HG02840 (cell line): ENCODE data around the gene CHMP3.
"Not testable (repeated sequence)": the region's sequence is repeated elsewhere in the genome, so short reads cannot be mapped to it uniquely, and the experiment has no call there.

ENCODE experiments used
- ATAC-seq: cut with Tn5 transposase; IDR thresholded peaks from one replicate; pipeline ENCODE4 v1.9.1; 2021; ENCODE audit warnings: mild to moderate bottlenecking, moderate library complexity, moderate number of reproducible peaks; ENCODE audit not compliant: unreplicated experiment, low FRiP score

The CHMP3 gene

GRCh38 chr2:86512892-86513291, 50.4 kb downstream of the CHMP3 start:
- ATAC-seq: no peak

- no peak for ATAC-seq
Measured at GRCh38 chr2:86512034-86512433, 51.2 kb downstream of the CHMP3 start.

- ATAC-seq: no peak
Measured at GRCh38 chr2:86510436-86510933, 52.8 kb downstream of the CHMP3 start.

GRCh38 chr2:86507600-86507999, 55.6 kb downstream of the CHMP3 start:
- ATAC-seq: no peak

GRCh38 chr2:86500325-86501083, 62.7 kb downstream of the CHMP3 start:
- ATAC-seq: no peak

GRCh38 chr2:86499326-86499725, 63.9 kb downstream of the CHMP3 start:
- ATAC-seq: no peak

- ATAC-seq: no peak
Measured at GRCh38 chr2:86498468-86499260, 64.6 kb downstream of the CHMP3 start.

GRCh38 chr2:86496391-86496790, 66.9 kb downstream of the CHMP3 start:
- ATAC-seq: not testable (repeated sequence)

- ATAC-seq: no peak
Measured at GRCh38 chr2:86492048-86492453, 71.2 kb downstream of the CHMP3 start.

- ATAC-seq: no peak
Measured at GRCh38 chr2:86491088-86491487, 72.2 kb downstream of the CHMP3 start.

GRCh38 chr2:86490245-86490644, 73.0 kb downstream of the CHMP3 start:
- no peak for ATAC-seq

GRCh38 chr2:86489542-86489941, 73.7 kb downstream of the CHMP3 start:
- no peak for ATAC-seq

- ATAC-seq: no peak
Measured at GRCh38 chr2:86488561-86489250, 74.5 kb downstream of the CHMP3 start.

GRCh38 chr2:86487062-86487461, 76.2 kb downstream of the CHMP3 start:
- ATAC-seq: no peak

GRCh38 chr2:86485802-86486201, 77.4 kb downstream of the CHMP3 start:
- no peak for ATAC-seq

GRCh38 chr2:86485103-86485502, 78.1 kb downstream of the CHMP3 start:
- ATAC-seq: no peak

- ATAC-seq: no peak
Measured at GRCh38 chr2:86484385-86484784, 78.9 kb downstream of the CHMP3 start.

- no peak for ATAC-seq
Measured at GRCh38 chr2:86482034-86482433, 81.2 kb downstream of the CHMP3 start.

GRCh38 chr2:86480105-86480504, 83.1 kb downstream of the CHMP3 start:
- no peak for ATAC-seq

- ATAC-seq: no peak
Measured at GRCh38 chr2:86477349-86477748, 85.9 kb downstream of the CHMP3 start.

- ATAC-seq: no peak
Measured at GRCh38 chr2:86476918-86477317, 86.3 kb downstream of the CHMP3 start.
